ENCODE data around the gene ZDHHC4. TPM values are rescaled to one million over a fixed set of nuclear protein-coding genes. Genes with fewer than 3 reads are reported as not detected.

ZDHHC4 gene
- total RNA-seq, 1 donor from 2014 or later, result 75.3 TPM

DNA sequence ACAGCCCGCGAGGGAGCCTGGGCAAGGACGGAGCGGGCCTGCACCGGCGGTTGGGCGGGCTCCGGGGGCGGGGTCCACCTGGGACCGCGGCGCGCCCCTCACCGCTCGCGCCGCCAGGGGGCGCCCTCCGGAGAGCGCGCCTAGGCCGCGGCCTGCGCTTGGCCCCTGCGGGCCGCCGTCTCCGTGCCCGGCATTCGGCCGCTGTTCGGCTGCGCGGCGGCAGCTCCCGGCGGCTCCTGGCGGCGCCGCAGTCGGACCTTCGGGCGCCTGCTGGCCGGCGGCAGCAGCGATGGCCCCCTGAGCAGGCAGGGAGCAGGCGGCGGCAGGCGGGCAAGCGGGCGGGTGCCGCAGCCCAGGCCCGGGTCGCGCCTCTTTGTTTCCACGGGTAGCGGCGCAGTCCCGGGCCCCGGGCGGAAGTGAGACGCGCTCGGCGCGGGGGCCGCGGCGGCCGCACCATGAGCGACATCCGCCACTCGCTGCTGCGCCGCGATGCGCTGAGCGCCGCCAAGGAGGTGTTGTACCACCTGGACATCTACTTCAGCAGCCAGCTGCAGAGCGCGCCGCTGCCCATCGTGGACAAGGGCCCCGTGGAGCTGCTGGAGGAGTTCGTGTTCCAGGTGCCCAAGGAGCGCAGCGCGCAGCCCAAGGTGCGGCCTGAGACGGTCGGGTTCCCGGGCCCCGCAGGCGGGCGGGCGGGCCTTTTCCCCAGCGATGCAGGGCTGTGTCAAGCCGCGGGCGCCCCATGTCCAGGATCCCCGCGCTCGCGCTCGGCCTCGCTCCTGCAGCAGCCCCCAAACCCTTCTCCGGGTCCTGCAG, 12.8 kb downstream of the ZDHHC4 start, which contains the start of gene INTS15:
INTS15 (plus strand) TSS at position 193 of the 816 bp plus-strand sequence; CDS start at position 456, 263 bp downstream.
- TF ChIP-seq, protein P1, sequence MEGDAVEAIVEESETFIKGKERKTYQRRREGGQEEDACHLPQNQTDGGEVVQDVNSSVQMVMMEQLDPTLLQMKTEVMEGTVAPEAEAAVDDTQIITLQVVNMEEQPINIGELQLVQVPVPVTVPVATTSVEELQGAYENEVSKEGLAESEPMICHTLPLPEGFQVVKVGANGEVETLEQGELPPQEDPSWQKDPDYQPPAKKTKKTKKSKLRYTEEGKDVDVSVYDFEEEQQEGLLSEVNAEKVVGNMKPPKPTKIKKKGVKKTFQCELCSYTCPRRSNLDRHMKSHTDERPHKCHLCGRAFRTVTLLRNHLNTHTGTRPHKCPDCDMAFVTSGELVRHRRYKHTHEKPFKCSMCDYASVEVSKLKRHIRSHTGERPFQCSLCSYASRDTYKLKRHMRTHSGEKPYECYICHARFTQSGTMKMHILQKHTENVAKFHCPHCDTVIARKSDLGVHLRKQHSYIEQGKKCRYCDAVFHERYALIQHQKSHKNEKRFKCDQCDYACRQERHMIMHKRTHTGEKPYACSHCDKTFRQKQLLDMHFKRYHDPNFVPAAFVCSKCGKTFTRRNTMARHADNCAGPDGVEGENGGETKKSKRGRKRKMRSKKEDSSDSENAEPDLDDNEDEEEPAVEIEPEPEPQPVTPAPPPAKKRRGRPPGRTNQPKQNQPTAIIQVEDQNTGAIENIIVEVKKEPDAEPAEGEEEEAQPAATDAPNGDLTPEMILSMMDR (IDR thresholded peaks at IDR 0.05; ENCODE audit: unreplicated experiment), result peak; percentile 86
- H3K4me3 Mint-ChIP-seq, result peak within 1 kb of the TSS; percentile 90
- no peaks in the 10 kb centered on the region for H3K9me3 Mint-ChIP-seq
- peak within 1 kb of the TSS; percentile 96 for H3K27ac Mint-ChIP-seq
- peaks cover 40% of the 10 kb centered on the region for H3K36me3 Mint-ChIP-seq
- H3K27me3 Mint-ChIP-seq (ENCODE audit: low read depth), result no peaks in the 10 kb centered on the region
- DNase-seq (ENCODE audit: low spot score in 2 of 2, unreplicated experiment in 2 of 2), result peak; percentile 79 to 89
- peaks cover 9% of the 10 kb centered on the region for H3K4me1 Mint-ChIP-seq

DNA sequence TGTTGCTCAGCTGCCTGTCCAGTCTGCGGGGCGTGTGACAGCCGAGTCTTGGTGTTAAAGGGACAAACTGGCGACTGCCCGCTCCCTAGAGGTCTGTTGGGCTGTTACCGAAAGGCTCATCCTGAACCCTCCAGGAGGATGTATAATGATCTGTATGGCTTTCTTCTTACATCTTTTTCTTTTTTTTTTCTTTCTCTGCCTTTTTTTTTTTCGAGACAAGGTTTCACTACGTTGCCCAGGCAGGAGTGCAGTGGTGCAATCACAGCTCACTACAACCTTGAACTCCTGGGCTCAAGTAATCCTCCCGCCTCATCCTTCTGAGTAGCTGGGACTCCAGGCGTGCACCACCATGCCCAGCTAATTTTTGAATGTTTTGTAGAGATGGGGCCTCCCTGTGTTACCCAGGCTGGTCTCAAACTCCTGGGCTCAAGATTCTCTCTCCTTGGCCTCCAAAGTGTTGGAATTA, 13.4 kb downstream of the ZDHHC4 start:
- TF ChIP-seq, protein P1 (IDR thresholded peaks at IDR 0.05; ENCODE audit: unreplicated experiment), result no peak
- peak overlapping the region; percentile 90 for H3K4me3 Mint-ChIP-seq
- peak overlapping the region; percentile 96 for H3K27ac Mint-ChIP-seq
- no peak for DNase-seq (ENCODE audit: low spot score in 2 of 2, unreplicated experiment in 2 of 2)
- H3K4me1 Mint-ChIP-seq, result peaks cover 9% of the 10 kb centered on the region
- peaks cover 40% of the 10 kb centered on the region for H3K36me3 Mint-ChIP-seq
- no peaks in the 10 kb centered on the region for H3K27me3 Mint-ChIP-seq (ENCODE audit: low read depth)
- no peaks in the 10 kb centered on the region for H3K9me3 Mint-ChIP-seq

DNA sequence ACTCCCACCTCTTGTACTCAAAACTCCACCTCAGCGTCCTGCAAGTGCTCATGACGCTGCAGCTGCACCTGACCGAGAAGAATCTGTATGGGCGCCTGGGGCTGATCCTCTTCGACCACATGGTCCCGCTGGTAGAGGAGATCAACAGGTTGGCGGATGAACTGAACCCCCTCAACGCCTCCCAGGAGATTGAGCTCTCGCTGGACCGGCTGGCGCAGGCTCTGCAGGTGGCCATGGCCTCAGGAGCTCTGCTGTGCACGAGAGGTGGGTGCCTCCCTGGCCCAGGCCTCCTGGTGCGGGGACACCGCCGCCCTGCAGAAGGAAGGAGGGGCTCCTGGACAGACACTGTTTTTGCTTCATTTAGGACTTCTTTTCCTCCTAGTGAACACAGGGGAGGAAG, 22.8 kb downstream of the ZDHHC4 start:
- TF ChIP-seq, protein P1 (IDR thresholded peaks at IDR 0.05; ENCODE audit: unreplicated experiment), result no peak
- H3K27me3 Mint-ChIP-seq (ENCODE audit: low read depth), result no peaks in the 10 kb centered on the region
- H3K4me3 Mint-ChIP-seq, result no peak overlapping the region
- H3K9me3 Mint-ChIP-seq, result no peaks in the 10 kb centered on the region
- peaks cover 31% of the 10 kb centered on the region for H3K36me3 Mint-ChIP-seq
- no peaks in the 10 kb centered on the region for H3K4me1 Mint-ChIP-seq
- H3K27ac Mint-ChIP-seq, result no peak overlapping the region
- DNase-seq (ENCODE audit: low spot score in 2 of 2, unreplicated experiment in 2 of 2), result no peak

DNA sequence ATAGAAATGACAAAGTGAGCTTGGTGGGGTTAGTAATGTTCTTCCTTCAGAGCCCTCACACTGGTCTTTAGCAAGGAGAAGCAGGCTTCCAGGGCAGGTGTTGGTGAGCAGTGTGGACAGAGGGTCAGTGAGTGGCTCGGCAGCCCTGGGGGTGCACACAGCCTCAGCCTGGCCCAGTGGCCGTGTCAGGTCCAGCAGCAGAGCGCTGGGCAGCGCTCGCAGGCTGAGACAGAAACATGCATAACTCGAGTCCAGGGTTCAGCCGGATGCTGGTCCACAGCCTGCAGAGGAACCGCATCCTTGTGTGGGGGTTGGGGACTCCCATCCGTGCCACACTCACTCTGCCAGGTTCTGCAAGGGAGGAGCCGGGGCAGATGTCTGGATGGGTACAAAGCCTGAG, 27.2 kb downstream of the ZDHHC4 start:
- Mint-ChIP-seq H3K36me3 (peaks cover 24% of the 10 kb centered on the region), H3K9me3 (no peaks in the 10 kb centered on the region), H3K27ac (no peak overlapping the region), H3K4me3 (no peak overlapping the region), H3K27me3 (ENCODE audit: low read depth) (no peaks in the 10 kb centered on the region), H3K4me1 (no peaks in the 10 kb centered on the region)
- DNase-seq (ENCODE audit: low spot score in 2 of 2, unreplicated experiment in 2 of 2), result no peak
- TF ChIP-seq, protein P1 (IDR thresholded peaks at IDR 0.05; ENCODE audit: unreplicated experiment), result no peak

DNA sequence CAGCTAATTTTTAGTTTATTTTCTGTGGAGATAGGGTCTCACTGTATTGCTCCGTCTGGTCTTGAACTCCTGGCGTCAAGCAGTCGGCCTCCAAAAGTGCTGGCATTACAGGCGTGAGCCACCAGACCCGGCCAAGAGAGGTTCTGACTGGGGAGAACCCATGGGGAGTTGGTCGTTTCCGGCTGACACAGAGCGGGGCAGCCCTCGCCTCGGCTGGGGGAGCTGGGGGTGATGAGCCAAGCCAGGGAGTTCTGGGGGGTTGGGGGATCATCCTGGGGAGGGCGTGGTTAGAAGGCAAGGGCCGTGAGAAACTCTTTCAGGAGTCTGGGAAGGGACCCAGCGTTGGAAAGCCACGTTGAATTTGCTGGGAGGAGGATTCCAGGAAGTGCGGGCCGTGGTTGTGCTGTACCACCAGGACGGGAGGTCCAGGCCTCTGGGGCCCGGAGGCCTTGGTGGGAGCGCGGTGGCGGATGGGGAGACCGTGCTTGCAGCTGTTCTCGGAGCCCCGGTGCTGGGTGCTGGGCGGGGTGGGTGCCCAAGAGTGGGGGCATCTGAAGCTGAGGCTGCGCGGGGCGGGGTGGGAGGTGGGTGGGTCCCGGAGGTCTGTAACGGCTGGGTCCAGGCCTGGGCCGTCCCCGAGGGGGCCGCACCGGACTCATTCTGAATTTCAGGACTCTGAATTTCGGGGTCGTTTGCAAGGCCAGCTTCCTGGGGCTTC, 29.8 kb downstream of the ZDHHC4 start:
- DNase-seq (ENCODE audit: low spot score in 2 of 2, unreplicated experiment in 2 of 2), result no peak
- Mint-ChIP-seq H3K9me3 (no peaks in the 10 kb centered on the region), H3K36me3 (peaks cover 21% of the 10 kb centered on the region), H3K4me1 (no peaks in the 10 kb centered on the region), H3K27ac (no peak overlapping the region), H3K27me3 (ENCODE audit: low read depth) (no peaks in the 10 kb centered on the region), H3K4me3 (no peak overlapping the region)
- TF ChIP-seq, protein P1 (IDR thresholded peaks at IDR 0.05; ENCODE audit: unreplicated experiment), result no peak
